Skin epidermis (tissue), 12 donors: ENCODE measurements around the gene CPEB2.

Source experiments
- H3K27ac ChIP-seq, 21 experiments: fragments of 200-600 bp; sonication (generic) in 11 of 21; one replicate each; pipeline ENCODE4 v1.5.0; 2020; ENCODE audit warnings: mild to moderate bottlenecking in 3 of 21, inconsistent platforms in 2 of 21, moderate library complexity in 2 of 21
- H3K4me3 ChIP-seq, 7 experiments: fragments of 200-600 bp; sonication (generic) in 2 of 7; one replicate each; pipeline ENCODE4 v1.5.0; 2020; ENCODE audit warnings: inconsistent platforms in 2 of 7, mild to moderate bottlenecking in 2 of 7, moderate library complexity in 1 of 7

The CPEB2 gene

GRCh38 chr4:15104825-15105224 is 102.5 kb downstream of the CPEB2 start:
- Histone ChIP-seq H3K4me3 (no peak overlapping the region), H3K27ac (no peak overlapping the region)

- Histone ChIP-seq H3K4me3 (no peak overlapping the region), H3K27ac (no peak overlapping the region)
Observed at GRCh38 chr4:15106399-15106798, 104.1 kb downstream of the CPEB2 start.

GRCh38 chr4:15109600-15109999 is 107.3 kb downstream of the CPEB2 start:
- H3K27ac ChIP-seq: no peak overlapping the region
- H3K4me3 ChIP-seq: no peak overlapping the region

- H3K27ac ChIP-seq: no peak overlapping the region
Observed at GRCh38 chr4:15110120-15110571, 107.9 kb downstream of the CPEB2 start.

GRCh38 chr4:15116509-15117079 is 114.3 kb downstream of the CPEB2 start:
- Histone ChIP-seq H3K27ac (no peak overlapping the region), H3K4me3 (no peak overlapping the region)

More at GRCh38 chr4:15110120-15110571, 107.9 kb downstream of the CPEB2 start:
- H3K4me3 ChIP-seq: no peak overlapping the region

GRCh38 chr4:15117270-15117946 is 115.1 kb downstream of the CPEB2 start:
- H3K27ac ChIP-seq: no peak overlapping the region
- H3K4me3 ChIP-seq: no peak overlapping the region

- H3K4me3 ChIP-seq: no peak overlapping the region
- no peak overlapping the region for H3K27ac ChIP-seq
Observed at GRCh38 chr4:15118292-15118691, 116.0 kb downstream of the CPEB2 start.
